Measurements from ENCODE around the gene SH2D6.

- TF ChIP-seq CTCF (IDR thresholded peaks at IDR 0.05) (no peak), REST (IDR thresholded peaks at IDR 0.05) (no peak), TP53 (CRISPR knock-in tag; IDR thresholded peaks at IDR 0.05) (no peak), MAZ (IDR thresholded peaks at IDR 0.05; ENCODE audit: borderline replicate concordance, low read depth, low read length) (no peak), CHD4 (IDR thresholded peaks at IDR 0.05; ENCODE audit: borderline replicate concordance) (no peak), RCOR1 (IDR thresholded peaks at IDR 0.05; ENCODE audit: low read depth, low read length) (no peak), USF2 (IDR thresholded peaks at IDR 0.05) (no peak), CEBPB (IDR thresholded peaks at IDR 0.05) (no peak), CHD2 (IDR thresholded peaks at IDR 0.05; ENCODE audit: low read length, partially characterized antibody) (no peak)
Measured at GRCh38 chr2:85445316-85446295, 27.1 kb downstream of the SH2D6 start.
